ENCODE results near the gene C1RL.

DNA sequence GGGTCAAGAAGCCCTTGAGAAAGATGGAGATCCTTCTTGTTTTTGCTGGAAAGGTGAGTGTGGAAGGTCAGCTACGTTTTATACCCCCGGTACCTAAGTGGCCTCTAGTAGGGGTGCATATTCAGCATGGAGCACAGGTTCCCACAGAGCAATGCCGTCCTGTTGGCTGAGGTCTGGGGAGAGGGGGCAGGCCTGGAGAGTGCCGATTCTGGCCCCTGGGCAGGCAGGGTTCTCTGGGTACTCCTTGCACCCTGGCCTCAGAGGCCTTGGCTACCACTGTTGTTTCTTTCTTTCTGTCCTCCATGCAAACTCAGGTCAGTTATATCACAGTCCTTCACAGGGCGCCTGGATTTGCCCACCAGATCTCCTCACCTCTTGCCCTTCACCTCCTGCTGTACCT, 11.2 kb upstream of the C1RL start:
- TF ChIP-seq, protein P1, sequence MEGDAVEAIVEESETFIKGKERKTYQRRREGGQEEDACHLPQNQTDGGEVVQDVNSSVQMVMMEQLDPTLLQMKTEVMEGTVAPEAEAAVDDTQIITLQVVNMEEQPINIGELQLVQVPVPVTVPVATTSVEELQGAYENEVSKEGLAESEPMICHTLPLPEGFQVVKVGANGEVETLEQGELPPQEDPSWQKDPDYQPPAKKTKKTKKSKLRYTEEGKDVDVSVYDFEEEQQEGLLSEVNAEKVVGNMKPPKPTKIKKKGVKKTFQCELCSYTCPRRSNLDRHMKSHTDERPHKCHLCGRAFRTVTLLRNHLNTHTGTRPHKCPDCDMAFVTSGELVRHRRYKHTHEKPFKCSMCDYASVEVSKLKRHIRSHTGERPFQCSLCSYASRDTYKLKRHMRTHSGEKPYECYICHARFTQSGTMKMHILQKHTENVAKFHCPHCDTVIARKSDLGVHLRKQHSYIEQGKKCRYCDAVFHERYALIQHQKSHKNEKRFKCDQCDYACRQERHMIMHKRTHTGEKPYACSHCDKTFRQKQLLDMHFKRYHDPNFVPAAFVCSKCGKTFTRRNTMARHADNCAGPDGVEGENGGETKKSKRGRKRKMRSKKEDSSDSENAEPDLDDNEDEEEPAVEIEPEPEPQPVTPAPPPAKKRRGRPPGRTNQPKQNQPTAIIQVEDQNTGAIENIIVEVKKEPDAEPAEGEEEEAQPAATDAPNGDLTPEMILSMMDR (IDR thresholded peaks at IDR 0.05; ENCODE audit: poor library complexity) = no peak
- no peak for TF ChIP-seq EZH2phosphoT487 (IDR thresholded peaks at IDR 0.05; ENCODE audit: low read depth, severe bottlenecking, unreplicated experiment)

Measured in hepatocyte (in vitro differentiated cells).